HS-5 (cell line): Measurements from ENCODE around the gene WDFY2.

Experiments used
- DNase-seq: peaks from one replicate; pipeline ENCODE4 v3.0.0-alpha.2; 2012; ENCODE audit warnings: low read depth

Gene WDFY2

DNA sequence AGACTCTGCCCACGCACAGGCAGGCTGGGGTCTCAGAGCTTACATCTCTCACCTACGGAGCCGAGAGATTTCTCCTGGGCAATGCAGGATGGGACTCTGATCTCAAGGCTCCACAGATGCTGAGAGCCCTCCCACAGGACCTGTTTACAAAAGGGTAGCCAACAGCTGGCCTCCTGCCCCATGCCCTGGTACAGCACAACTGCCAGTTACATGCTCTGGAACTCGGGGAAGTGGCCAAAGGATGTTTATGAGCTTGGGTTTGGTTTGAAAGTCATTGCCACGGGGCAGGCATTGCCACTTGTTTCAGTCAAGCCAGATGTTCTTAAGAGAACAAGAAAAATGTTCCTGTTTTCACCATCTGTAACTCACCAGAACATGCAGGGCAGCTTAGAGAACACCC is 216.2 kb downstream of the WDFY2 start:
- no peak for DNase-seq

DNA sequence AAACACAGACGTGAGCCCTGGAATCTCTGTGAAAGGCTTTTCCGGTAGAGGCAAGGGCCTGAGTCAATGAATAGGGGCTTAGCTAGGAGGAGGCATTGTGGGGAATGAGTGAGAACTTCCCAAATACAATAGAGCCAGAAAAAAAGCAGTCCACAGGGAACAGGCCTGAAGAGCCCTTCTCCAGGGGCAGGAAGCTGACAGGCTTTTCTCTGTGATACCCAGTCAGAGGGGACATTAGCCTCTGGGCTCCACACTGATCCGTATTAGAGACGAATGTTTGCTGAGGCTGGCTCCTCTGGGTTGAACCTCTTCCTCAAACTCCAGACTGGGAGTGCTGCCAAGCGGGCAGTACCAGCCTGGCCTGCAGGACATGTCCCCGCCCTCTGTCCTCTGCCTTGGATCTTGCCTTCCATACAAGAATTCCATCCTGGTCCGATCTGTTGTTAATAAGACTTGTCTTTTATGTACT is 217.4 kb downstream of the WDFY2 start:
- DNase-seq = no peak

DNA sequence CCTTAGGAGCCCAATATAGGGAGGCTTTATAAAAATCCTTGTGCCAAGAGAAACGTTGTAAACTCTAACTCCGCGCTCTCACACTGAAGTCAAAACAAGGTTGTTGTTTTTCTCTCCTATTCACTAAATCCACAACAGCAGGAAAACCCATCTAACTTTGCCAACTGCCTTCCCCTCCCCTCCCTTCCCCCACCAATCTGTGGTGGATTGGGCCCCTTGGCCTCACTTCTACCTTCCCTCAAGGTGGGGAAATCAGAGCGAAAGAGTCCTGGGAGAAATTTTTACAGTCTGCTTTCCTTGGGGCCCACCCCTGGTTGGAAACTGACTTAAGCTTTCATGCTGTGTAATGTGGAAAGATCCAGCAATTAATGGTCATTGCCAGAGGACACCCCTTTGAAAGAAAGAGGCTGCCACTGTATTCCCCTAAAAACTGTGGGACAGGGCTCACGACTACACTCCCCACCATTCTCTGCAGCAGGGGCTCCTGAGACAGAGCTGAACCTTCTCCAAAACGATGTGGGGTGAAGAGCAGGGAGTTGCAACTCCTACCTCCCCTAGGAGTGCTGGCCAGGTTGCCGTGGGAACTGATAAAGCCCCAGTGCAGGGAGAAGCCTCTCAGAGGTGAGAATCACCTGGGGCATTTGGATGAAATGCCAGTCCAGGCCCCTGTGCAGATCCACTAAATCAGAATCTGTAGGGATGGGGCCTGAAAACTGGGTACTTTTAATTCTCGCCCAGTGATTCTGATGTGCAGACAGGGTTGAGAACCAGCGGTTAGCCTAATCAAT is 218.6 kb downstream of the WDFY2 start:
- DNase-seq = no peak

DNA sequence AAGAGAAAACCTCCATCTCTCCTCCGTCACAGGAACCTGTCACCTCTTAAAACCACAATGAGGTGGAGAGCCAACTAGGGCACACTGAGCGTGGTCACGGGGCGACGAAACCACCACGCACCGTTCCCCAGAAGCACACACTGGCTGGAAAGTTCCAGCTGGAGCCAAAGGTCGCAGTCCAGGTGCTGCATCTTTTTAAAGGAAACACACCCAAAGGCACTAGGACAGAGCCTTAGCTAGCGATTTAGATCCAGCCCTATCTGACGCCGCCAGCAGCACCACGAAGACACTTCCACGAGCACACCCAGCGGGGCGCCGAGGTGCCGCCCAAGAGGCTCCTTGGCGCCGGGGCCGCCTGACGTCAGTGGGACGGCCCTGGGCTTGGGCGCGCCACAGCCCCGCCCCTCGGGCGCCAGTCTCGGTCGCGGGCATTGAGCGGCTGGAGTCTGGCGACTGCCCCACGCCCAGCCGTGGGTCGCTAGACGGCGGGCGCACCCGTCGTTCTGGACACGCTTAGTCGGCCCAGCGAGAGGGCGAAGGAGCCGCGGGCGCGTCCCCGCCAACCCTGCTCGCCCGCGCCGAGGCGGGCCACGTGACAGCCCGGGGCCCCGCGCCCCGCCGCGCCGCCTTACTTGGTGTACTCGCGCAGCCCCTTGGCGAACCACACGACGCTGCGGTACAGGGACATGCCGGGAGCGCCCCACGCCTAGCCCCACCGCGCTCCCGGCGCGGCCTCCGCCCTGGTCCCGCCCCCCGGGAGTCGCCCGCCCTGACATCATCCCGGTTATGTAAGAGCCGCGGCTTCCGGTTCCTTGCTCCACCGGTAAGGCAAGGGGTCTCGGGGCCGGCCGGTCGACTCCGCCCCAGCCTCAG is 219.4 kb downstream of the WDFY2 start, which contains the start of gene DHRS12:
TSS of gene DHRS12 (minus strand) at position 742 of the 873 bp plus-strand sequence. CDS start 4,504 bp downstream, outside the sequence.
- no peak for DNase-seq

DNA sequence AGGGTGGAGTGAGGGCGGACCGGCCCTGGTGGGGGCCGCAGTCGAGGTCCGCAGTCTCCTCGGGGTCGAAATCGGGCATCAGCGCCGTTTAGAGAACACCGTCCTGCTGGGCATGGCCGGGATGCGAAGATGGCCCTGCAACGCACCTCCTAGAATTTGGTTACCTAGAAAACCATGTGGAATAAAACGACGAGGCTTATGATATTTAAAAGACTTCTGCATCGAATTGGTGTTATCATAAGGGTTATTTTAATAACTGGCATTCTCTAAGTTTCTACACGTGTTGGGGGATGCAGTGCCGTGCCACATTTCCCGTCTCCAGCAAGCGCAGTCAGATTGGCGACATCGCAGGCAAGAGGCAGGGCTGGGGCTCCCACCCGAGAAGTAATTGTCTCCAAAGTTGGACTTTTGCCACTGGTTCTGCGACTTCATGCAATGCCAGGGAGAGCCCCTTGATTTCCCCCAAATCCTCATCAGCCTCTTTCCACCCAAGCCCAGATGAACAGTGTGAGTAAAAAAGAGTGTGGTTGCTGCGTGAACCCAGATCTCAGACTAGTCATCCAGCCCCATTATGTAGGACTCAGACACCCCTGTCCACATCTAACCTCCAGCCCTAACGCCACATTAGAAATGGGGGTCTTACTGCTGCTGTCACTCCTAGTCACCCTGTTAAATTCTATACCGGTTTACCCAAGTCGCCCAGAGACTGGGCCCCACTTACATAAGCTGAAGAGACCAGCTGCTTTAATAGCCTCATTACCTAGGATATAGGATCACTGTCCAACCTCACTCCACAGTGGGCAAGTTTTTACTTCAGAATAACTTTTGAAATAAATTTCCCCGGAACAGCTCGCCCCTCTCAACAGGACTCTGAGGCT is 220.3 kb downstream of the WDFY2 start:
- DNase-seq = no peak

DNA sequence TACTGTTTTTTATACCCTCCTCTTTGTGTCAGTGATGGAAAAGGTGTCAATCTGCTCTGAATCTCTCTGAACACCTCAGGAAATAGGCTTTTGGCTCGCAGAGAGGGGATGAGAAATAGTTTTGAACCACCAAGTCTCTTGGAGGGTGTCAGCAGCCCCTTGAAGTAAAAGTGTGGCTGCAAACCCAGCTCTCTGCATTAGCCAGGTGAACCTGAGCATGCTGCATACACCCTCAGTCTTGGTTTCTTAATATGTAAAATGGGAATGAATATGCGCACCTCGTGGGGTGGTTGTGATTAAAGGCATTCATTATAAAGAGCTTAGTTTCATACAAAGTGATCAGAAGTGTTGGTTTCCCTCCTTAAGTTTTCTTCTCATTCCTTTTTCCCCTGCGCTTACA is 221.1 kb downstream of the WDFY2 start:
- DNase-seq = no peak

DNA sequence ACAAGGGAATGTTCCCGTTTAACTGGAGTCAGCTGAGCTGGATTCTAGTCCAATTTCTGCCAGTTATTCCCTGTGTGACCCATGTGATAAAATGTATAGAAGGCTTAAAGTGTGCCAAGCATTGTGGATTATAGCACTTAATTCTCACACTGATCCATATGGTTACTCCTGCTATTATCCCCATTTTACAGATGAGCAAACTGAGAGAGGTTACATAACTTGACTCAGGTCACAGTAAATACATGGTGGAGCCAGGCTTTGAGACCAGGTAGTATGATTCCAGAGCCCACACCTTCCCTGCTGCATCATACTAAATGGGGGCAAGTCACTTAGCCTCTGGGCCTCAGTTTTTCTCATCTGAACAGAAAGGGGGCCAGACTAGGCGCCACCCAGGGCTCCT is 221.7 kb downstream of the WDFY2 start:
- no peak for DNase-seq

DNA sequence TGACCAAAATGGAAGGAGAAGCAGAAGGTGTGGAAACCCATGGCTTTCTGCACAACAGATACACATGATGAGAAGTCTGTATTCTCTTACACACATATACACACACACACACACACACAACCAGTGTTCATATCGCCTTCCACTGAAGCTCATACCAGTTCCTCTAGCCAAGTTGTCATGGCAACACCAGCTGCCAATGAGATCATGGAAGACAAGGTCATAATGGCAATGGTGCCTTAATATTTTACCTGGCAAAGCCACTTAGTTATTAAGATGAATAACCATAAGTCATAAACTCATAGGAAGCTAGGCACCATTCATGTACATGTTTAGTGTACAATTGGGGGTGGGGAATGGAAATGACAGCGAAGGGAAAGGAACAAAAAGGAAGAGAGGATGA is 222.3 kb downstream of the WDFY2 start:
- DNase-seq = no peak

DNA sequence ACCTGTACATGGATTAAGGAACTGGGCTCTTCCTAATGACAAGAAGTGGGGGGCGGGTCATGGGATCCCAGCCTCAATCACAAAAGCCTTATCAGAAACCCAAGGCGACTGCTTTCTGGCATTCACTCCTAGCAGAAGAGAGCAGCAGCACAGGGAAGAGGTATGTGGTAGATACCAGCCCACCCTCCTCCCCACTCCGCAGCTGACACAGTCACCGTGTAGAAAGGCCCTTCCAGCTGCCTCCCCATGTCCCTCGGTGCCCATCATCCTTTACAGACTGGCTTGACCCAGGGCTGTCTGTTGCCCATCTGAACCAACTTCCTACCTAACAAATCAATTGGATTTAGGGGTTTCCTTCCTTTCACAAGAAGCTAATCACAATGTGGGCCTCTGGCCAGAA is 222.8 kb downstream of the WDFY2 start:
- no peak for DNase-seq

DNA sequence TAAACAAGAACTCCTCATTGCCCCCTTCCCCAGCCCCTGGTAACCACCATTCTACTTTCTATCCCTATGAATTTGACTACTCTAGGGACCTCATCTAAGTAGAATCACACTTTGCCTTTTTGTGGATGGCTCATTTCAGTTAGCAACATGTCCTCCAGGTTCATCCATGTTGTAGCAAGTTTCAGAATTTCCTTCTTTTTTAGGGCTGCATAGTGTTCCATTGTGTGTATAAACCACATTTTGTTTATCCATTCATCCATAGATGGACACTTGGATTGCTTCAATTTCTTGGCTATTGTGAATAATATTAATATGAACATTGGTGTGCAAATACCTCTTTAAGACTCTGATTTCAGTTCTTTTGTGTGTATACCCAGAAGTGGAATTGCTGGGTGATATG is 224.5 kb downstream of the WDFY2 start:
- DNase-seq = no peak

DNA sequence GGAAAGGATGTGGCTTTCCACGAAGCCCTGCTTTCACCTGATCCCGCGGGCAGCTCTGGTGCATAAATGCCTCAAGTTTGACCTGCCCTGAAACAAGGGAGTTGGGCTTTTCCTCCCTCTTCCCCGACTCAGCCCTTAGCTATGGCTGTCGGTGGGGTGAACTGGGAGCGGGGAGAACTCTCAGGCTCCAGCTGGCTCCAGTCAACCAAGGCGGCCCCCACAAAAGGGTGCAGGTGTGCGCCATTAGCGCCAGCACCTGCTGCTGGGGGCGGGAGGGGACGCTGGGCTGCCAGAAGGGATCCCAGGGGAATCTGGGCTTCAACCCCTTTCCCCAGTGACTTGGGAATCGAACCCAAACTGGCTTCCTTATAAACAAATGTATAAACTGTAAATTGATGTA is 226.8 kb downstream of the WDFY2 start:
- DNase-seq = no peak

DNA sequence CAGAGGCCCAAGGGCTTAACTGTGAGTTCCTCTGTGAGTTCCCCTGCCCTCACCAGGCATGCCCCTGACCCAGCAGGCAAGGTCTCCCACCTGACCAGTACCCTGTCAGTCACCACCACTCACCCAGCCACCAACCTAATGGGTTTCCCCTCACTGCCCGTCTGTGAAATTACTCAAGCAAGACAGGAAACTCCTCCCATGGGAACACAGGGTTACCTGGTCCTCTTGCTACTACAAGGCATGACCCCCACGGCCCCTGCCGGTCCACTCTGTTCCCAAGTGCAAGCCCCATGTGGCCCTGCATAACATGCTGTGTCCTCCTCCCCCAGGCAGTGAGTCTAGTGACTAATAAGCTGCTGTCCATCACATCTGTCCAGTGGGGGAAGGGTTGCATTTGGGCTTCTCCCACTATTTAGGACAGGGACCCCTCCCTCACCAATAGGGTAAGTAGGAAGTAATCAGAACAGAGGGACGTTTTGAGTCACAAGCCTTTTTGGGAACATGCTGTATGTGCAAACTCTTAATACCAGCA is 227.7 kb downstream of the WDFY2 start:
- no peak for DNase-seq

DNA sequence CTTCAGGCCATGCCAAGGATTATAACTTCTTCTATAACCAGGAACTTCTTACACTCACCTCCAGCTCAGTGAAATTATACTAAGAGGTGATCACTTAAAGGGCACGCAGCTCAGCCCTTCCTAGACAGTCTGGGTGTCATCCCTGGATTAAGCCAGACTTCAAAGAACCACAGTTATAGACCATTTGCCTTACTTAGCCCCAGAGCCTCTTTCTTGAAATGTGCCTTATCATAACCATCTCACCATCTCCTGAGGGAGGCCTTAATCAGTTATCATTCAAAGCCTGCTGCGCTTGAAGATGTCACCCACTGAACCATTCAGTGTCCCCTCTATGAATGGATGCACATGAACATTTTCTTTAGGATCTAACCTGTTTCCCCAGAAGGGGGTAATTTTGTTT is 229.8 kb downstream of the WDFY2 start:
- DNase-seq = no peak

DNA sequence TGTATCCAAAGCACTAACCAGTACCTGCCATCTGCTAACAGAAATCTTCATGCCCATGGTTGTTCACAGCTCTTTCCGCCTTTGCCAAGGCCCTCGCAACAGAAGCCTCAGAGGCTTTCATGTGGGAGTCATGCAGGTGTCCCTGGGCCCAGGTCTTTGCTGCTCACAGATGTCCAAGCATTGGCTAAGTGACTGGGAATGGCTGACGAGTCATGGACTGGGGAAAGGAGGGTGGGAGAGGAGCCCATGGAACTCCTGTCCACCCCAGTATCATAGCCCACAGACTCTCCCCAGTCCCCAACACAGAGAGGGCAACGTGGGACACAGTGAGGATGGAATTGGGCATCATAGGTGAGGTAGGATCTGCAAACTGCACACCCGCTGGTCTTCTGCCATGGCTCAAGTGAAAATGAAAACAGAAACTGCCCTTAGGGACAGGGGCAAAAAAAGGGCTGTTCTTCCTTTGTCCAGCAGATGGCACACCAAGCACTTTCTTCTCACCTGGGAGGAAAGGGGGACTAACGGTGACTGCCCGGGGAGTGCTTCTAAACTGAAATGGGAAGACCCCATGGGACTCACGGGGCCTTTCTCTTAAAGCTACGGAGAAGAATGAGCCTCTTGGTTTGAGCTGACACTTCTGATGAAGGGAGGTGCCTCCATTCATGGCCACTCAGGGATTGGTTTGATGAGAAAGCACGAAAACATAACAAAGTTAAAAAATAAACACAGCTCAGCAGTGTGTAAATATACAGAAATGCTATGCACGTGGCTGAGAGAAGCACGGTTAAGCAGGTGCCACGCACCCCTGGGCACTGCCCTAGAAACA is 230.8 kb downstream of the WDFY2 start:
- DNase-seq = no peak

DNA sequence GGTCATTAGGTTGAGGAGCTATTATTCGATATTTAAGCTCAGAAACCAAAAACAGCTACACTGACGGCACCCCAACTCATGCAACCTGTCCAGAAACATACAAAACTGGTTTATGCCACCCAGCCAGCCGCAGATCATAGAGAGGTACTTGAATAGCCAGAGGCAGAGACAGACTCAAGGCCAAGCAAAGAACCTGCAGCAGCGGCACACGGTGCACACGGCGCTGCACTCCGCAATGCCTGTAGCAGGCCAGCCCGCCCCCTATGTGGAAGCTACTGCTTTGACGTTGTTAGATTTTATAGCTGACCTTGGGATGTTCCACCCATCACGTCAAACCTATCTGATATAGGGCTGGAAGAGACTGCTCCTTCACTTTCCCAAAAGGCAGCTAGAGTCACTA is 231.6 kb downstream of the WDFY2 start:
- DNase-seq = no peak

DNA sequence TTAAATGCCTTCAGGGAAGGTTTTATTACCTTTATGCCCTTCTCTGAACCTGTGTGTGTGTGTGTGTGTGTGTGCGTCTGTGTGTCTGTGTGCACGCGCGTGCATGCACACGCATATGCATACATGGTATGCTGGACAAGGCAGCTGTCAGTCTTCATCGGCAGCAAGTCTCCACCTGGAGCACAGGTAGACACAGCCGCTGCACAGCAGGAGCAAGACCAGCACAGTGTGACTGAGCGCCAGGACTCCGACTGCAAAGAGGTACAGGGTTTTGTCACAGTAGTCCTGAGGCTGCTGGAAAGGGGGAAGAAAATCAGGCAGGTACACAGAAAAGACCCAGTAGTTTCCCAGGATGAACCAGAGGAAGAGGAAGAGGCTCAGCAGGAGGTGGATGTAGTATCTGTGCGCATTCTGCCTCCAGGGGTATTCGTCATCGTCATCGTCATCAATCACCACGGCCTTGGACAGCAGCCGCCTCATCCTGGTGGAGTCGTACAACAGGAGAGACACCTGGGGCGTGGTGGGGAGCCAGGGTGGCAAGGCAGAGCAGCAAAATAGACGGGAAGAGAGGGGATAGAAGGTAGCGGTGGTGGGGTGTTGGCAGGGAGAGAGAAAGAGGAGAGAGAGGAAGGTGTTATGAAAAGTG is 232.5 kb downstream of the WDFY2 start:
- no peak for DNase-seq
